Skeletal muscle satellite cell (primary cell): ENCODE measurements around the gene PRSS27.

Source experiments
- H3K27me3 ChIP-seq: 2 replicates; pipeline ENCODE4 v1.7.0; 2013; ENCODE audit warnings: low read length; ENCODE audit not compliant: control insufficient read depth, insufficient read depth
- H3K36me3 ChIP-seq: 2 replicates; pipeline ENCODE4 v1.7.0; 2013; ENCODE audit warnings: mild to moderate bottlenecking, control low read depth, low read length; ENCODE audit not compliant: insufficient read depth
- H3K4me1 ChIP-seq: 2 replicates; pipeline ENCODE4 v1.7.0; 2013; ENCODE audit warnings: low read length; ENCODE audit not compliant: control insufficient read depth, insufficient read depth
- H3K4me2 ChIP-seq: 2 replicates; pipeline ENCODE4 v1.7.0; 2013; ENCODE audit warnings: mild to moderate bottlenecking, low read length
- H3K4me3 ChIP-seq: 2 replicates; pipeline ENCODE4 v1.7.0; 2013; ENCODE audit warnings: low read length
- H3K9ac ChIP-seq: 2 replicates; pipeline ENCODE4 v1.7.0; 2013; ENCODE audit warnings: mild to moderate bottlenecking, low read depth, low read length, moderate library complexity
- H3K9me3 ChIP-seq: replicated peaks from 2 replicates; pipeline ENCODE4 v1.7.0; 2013; ENCODE audit warnings: mild to moderate bottlenecking, control low read depth, low read length

PRSS27 gene

DNA sequence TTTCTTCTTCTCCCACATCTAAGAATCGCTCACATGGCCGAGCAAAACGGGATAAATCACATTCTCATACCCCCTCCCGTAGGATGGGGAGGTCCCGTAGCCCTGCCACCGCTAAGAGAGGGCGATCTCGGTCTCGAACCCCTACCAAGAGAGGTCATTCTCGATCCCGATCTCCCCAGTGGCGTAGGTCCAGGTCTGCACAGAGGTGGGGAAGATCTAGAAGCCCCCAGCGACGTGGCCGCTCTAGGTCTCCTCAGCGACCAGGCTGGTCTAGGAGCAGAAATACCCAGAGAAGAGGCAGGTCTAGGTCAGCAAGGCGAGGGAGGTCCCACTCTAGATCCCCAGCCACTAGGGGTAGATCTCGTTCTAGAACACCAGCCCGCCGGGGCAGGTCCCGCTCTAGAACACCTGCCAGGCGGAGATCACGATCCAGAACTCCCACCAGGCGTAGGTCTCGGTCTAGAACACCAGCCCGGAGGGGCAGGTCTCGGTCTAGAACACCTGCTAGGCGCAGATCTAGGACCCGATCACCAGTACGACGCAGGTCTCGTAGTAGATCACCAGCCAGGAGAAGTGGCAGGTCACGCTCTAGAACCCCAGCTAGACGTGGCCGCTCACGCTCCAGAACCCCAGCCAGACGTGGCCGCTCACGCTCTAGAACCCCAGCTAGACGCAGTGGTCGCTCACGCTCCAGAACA is 42.0 kb upstream of the PRSS27 start:
- Histone ChIP-seq H3K4me1 (peaks cover 5% of the 10 kb centered on the region), H3K27me3 (no peaks in the 10 kb centered on the region), H3K9me3 (no peaks in the 10 kb centered on the region), H3K36me3 (peaks cover 99% of the 10 kb centered on the region), H3K4me2 (no peak overlapping the region), H3K9ac (no peak overlapping the region), H3K4me3 (no peak overlapping the region)

DNA sequence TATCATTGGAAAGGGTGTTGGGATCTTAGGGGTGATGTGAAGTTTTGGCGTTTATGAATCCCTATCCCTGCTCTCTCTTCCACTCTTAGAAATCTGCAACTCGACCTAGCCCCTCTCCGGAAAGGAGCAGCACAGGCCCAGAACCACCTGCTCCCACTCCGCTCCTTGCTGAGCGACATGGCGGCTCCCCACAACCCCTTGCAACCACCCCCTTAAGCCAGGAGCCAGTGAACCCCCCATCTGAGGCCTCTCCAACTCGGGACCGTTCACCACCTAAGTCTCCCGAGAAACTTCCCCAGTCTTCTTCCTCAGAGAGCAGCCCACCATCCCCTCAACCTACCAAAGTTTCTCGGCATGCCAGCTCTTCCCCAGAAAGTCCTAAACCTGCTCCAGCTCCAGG is 41.4 kb upstream of the PRSS27 start:
- Histone ChIP-seq H3K36me3 (peaks cover 99% of the 10 kb centered on the region), H3K9me3 (no peaks in the 10 kb centered on the region), H3K4me3 (no peak overlapping the region), H3K4me1 (no peaks in the 10 kb centered on the region), H3K4me2 (no peak overlapping the region), H3K27me3 (no peaks in the 10 kb centered on the region), H3K9ac (no peak overlapping the region)

DNA sequence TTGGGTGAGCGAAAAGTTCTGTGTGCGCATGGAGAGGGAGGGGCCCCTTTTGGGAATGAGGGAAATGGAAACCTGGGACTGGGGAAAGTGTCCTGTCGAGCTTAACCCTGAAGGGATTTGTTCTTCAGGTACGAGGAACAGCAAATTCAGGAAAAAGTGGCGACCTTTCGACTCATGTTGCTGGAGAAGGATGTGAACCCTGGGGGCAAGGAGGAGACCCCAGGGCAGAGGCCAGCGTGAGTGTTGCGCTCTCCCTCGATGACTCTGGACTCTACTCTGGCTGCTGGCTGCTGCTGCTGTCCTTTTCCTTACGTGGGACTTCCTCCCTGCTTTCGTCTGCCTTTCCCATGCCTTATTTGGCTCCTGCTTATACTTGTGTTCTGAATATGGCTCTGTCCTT is 37.3 kb upstream of the PRSS27 start:
- H3K4me3 ChIP-seq: no peak overlapping the region
- peaks cover 66% of the 10 kb centered on the region for H3K36me3 ChIP-seq
- H3K9ac ChIP-seq: no peak overlapping the region
- peaks cover 18% of the 10 kb centered on the region for H3K4me1 ChIP-seq
- no peaks in the 10 kb centered on the region for H3K9me3 ChIP-seq
- H3K27me3 ChIP-seq: no peaks in the 10 kb centered on the region
- H3K4me2 ChIP-seq: no peak overlapping the region

DNA sequence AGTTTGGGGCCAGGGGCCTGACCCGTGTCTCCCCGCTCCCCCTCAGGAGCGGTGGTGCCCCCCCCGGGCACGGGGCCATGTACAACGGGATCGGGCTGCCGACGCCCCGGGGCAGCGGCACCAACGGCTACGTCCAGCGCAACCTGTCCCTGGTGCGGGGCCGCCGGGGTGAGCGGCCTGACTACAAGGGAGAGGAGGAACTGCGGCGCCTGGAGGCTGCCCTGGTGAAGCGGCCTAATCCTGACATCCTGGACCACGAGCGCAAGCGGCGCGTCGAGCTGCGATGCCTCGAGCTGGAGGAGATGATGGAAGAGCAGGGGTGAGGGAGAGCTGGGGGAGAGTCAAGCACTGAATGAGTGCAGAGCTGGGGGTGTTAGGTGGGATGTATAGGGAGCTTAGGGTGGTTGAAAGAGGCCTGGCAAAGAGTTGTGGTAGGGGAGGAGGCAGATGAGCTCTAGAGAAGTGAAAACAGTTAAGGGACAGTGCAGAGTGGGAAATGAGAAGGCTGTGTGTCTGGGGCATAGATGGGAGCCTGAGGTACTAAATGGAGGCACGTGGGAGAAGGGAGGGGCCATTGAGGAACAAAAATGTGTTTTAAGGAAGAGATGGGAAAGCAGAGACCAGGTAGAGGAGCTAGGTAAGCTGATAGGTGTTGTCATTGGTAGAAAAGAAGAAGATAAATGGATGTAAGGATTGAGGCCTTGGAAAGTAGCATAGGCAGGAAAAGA is 36.4 kb upstream of the PRSS27 start:
- H3K9ac ChIP-seq: no peak overlapping the region
- no peak overlapping the region for H3K4me3 ChIP-seq
- no peak overlapping the region for H3K4me2 ChIP-seq
- no peaks in the 10 kb centered on the region for H3K27me3 ChIP-seq
- H3K4me1 ChIP-seq: peaks cover 24% of the 10 kb centered on the region
- H3K9me3 ChIP-seq: no peaks in the 10 kb centered on the region
- peaks cover 57% of the 10 kb centered on the region for H3K36me3 ChIP-seq

DNA sequence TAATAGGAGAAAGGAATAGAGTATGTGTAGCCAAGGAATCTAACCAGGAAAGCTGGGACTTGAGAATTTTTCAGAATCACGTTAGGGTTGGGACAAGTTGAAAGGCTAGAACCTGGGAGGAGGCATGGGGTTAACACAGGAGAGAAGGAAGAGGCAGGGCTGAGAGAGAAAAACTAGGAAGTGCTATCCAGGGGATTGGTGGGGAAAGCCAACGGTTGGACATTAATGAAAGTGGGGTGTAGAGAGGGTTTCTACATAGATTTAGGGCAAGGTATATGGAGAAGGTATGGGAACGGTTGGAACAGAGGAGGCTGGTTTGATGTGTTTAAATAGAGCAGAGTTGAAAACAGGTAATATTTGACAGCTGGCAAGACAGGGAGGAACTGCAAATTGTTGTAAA is 35.1 kb upstream of the PRSS27 start:
- peak overlapping the region; percentile 86 for H3K4me3 ChIP-seq
- H3K9me3 ChIP-seq: no peaks in the 10 kb centered on the region
- H3K36me3 ChIP-seq: peaks cover 45% of the 10 kb centered on the region
- peaks cover 27% of the 10 kb centered on the region for H3K4me1 ChIP-seq
- peak overlapping the region; percentile 94 for H3K4me2 ChIP-seq
- H3K27me3 ChIP-seq: no peaks in the 10 kb centered on the region
- H3K9ac ChIP-seq: peak overlapping the region; percentile 95

DNA sequence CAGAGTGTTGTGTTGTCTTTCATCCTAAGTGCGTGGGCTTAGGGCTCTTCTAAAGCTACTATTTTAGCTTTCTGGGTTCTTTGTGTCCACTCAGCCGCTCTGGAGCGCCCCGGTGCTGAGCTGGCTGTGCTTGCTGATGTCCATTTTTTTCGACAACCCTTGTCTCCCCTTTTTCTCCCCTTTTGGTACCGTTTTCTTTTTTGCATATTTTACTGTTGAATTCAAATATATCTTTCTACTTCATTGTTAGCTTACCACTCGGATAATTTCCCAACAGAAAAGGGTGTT is 33.7 kb upstream of the PRSS27 start:
- no peaks in the 10 kb centered on the region for H3K27me3 ChIP-seq
- peaks cover 30% of the 10 kb centered on the region for H3K36me3 ChIP-seq
- peak overlapping the region; percentile 95 for H3K9ac ChIP-seq
- peaks cover 27% of the 10 kb centered on the region for H3K4me1 ChIP-seq
- H3K4me2 ChIP-seq: peak overlapping the region; percentile 94
- H3K4me3 ChIP-seq: peak overlapping the region; percentile 86
- H3K9me3 ChIP-seq: no peaks in the 10 kb centered on the region

DNA sequence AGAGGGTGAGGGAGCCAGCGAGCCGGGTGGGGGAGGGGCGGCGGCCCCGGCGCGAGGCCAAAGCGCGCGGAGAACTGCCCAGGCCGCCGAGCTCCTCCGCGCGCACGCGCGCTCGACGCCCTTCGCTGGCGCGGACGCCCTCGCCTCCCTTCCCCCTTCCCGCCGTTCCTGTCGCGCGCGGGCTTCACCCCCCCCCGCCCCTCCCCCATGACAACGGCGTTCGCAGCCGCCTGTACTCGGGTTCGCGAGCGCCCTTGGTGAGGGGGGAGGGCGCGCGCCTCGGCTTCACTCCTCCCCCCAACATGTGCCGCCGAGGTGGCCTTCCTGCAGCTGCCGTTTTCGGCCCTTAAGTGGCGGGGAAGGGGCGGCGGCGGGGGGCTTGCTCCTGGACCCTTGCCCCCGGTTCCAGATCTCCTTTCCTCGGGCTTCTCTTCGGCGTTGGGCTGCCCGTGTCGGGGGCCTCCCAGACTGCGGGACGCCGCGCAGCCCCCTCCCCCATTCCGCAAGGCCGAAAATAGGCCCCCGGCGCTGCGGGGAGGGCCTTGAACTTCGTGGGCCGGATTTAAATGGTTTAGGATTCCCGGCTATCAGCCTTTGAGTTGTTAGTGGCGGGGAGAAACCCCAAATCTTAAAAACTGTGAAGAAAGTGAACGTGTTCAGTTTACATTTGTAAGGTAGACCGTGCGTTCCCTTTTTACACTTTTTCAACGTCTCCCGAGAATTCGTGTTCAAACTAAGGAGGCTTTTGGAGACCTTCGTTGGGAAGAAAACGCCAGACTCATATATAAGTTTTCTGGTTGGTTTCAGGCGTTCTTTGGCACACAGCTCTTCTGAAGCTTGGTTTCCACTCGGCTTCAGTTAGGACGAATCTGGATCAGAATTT is 33.1 kb upstream of the PRSS27 start:
- Histone ChIP-seq H3K4me3 (peak overlapping the region; percentile 86), H3K4me1 (peaks cover 27% of the 10 kb centered on the region), H3K27me3 (no peaks in the 10 kb centered on the region), H3K36me3 (peaks cover 24% of the 10 kb centered on the region), H3K9ac (peak overlapping the region; percentile 95), H3K4me2 (peak overlapping the region; percentile 94), H3K9me3 (no peaks in the 10 kb centered on the region)

DNA sequence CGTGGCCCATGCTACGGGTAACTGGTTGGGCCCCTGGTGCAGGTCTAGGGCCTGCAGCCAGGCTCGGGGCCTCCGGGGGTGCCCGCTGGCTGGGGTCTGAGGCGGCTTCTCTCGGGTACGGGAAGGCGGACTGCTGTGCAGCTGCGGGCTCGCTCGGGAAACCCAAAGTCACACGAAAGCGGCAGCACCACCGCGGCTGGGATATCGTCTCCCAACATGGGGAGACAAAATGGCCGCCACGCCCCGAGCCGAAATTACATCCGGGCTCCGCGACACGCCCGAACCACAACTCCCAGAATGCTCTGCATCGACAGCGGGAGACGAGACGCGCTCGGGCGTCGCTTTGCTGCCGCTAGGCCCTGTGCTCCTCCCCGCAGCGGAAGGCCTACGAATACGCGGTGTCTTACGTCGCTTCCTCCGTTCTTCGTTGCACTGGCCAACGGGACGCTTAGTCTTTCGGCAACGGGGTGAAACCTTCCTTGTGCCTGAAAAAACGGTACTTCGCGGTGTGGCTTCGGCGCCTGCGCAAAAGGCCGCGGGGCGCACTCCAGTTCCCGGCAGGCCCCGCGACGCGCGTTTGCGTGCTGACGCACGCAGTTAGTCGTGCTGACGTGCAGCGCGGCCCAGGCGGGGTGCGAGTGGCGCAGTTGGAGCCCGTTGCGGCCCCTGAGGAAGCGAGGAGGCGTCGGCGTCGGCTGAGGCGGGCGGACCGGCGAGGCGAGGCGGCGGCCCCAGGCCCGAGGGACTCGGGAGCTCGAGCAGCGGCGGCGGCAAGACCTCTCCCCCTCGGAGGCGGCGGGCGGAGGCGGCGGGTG is 32.2 kb upstream of the PRSS27 start, which contains the start of gene SRRM2:
SRRM2 (plus strand) TSS at position 604 of the 815 bp plus-strand sequence. CDS start 3,727 bp downstream, outside the sequence.
- Histone ChIP-seq H3K4me3 (peak within 1 kb of the TSS; percentile 86), H3K4me2 (peak within 1 kb of the TSS; percentile 94), H3K36me3 (peaks cover 16% of the 10 kb centered on the region), H3K27me3 (no peaks in the 10 kb centered on the region), H3K4me1 (peaks cover 27% of the 10 kb centered on the region), H3K9ac (peak within 1 kb of the TSS; percentile 95), H3K9me3 (no peaks in the 10 kb centered on the region)

DNA sequence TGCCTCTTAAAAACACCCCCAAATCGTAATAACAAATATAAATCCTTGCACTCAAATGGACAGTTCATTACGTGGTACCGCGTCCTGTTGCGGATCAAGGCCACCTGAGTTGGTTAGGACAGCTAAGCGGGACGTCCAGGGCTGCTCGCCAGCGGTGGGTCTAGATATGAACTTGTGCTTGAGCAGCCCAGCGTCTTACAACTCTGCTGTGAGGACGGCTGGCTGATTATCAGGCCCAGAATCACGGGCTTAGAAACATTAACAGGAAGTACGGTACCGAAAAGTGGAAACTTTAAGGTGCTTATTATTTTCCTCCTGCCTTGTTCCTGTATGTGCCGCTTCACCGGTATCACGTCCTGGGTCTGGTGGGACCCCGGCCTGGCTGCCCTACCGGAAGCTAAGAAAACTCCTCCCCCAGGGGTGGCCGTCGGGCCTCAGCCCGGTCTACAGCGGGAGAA is 31.6 kb upstream of the PRSS27 start:
- Histone ChIP-seq H3K9ac (peak overlapping the region; percentile 95), H3K36me3 (peaks cover 10% of the 10 kb centered on the region), H3K4me1 (peaks cover 27% of the 10 kb centered on the region), H3K4me2 (peak overlapping the region; percentile 94), H3K27me3 (no peaks in the 10 kb centered on the region), H3K4me3 (peak overlapping the region; percentile 86), H3K9me3 (no peaks in the 10 kb centered on the region)

DNA sequence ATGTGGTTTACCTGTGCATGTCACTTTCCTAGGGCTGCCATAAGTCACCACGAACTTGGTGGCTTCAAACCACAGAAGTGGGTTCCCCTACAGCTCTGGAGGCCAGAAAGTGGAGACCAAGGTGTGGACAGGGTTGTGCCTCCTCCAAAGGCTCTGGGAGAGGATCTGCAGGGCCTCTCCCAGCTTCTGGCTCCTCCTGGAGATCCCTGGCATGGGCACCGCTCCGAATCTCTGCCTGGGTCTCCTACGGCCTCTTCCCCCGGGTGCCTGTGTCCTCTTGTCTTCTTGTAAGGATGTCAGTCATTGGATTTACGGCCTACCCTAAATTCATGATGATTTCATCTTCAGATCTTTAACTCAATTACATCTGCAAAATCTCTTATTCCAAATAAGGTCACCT is 29.9 kb upstream of the PRSS27 start:
- Histone ChIP-seq H3K9ac (no peak overlapping the region), H3K4me1 (peaks cover 16% of the 10 kb centered on the region), H3K4me3 (no peak overlapping the region), H3K27me3 (no peaks in the 10 kb centered on the region), H3K36me3 (peaks cover 5% of the 10 kb centered on the region), H3K4me2 (no peak overlapping the region), H3K9me3 (no peaks in the 10 kb centered on the region)

DNA sequence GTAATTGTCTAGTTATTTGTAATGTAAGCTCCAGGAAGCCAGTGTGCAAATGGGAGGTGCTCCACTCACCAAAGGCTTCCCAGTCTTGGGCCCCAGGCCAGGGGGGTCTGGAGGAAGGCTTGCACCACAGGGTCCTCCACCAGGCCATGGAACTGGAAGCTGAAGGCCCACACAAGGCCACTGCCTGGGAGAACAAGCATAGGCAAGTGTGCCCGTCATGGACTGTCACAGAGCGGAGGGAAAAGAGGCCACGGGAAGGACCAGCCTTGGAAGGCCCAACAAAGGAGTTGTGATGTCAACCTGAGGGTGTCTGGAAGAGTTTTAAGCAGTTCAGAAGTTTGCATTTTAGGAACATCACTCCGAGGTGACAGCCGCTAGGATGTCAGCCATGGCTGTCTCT is 29.5 kb upstream of the PRSS27 start:
- no peaks in the 10 kb centered on the region for H3K27me3 ChIP-seq
- H3K4me1 ChIP-seq: peaks cover 11% of the 10 kb centered on the region
- H3K9ac ChIP-seq: no peak overlapping the region
- no peak overlapping the region for H3K4me2 ChIP-seq
- H3K4me3 ChIP-seq: no peak overlapping the region
- peaks cover 2% of the 10 kb centered on the region for H3K36me3 ChIP-seq
- no peaks in the 10 kb centered on the region for H3K9me3 ChIP-seq
